ENCODE data around the gene BOK. TPM values are rescaled to one million over a fixed set of nuclear protein-coding genes. Genes with fewer than 3 reads are reported as not detected.

The BOK gene
- total and polyA plus RNA-seq, 2 of the 13 experiments (the other 11 are each of a cell fraction or from before 2014, with no cell fraction given) = 35.5 to 39.2 TPM

- peak; percentile 53; the same call in 1 of the 2 replicates for TF ChIP-seq NFYC (CRISPR knock-in tag; IDR thresholded peaks at IDR 0.05)
- peak; percentile 89; the same call in 1 of the 2 replicates for TF ChIP-seq ZNF792 (CRISPR knock-in tag; IDR thresholded peaks at IDR 0.05)
- TF ChIP-seq GABPB1 (CRISPR knock-in tag; IDR thresholded peaks at IDR 0.05) = peak; percentile 92
- TF ChIP-seq TBP (CRISPR knock-in tag; IDR thresholded peaks at IDR 0.05) = no peak
- TF ChIP-seq FOXK2 (IDR thresholded peaks at IDR 0.05) = no peak
- TF ChIP-seq, protein P1, sequence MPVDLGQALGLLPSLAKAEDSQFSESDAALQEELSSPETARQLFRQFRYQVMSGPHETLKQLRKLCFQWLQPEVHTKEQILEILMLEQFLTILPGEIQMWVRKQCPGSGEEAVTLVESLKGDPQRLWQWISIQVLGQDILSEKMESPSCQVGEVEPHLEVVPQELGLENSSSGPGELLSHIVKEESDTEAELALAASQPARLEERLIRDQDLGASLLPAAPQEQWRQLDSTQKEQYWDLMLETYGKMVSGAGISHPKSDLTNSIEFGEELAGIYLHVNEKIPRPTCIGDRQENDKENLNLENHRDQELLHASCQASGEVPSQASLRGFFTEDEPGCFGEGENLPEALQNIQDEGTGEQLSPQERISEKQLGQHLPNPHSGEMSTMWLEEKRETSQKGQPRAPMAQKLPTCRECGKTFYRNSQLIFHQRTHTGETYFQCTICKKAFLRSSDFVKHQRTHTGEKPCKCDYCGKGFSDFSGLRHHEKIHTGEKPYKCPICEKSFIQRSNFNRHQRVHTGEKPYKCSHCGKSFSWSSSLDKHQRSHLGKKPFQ (CRISPR knock-in tag; IDR thresholded peaks at IDR 0.05; ENCODE audit: insufficient replicate concordance) = peak; percentile 75
- TF ChIP-seq ZNF501 (CRISPR knock-in tag; IDR thresholded peaks at IDR 0.05) = peak; percentile 74; the same call in 1 of the 2 replicates
- TF ChIP-seq MBD4 (IDR thresholded peaks at IDR 0.05; ENCODE audit: borderline replicate concordance, low read length) = no peak
- no peak for TF ChIP-seq EHMT2 (IDR thresholded peaks at IDR 0.05; ENCODE audit: borderline replicate concordance, low read depth, low read length)
- TF ChIP-seq ZNF737 (CRISPR knock-in tag; IDR thresholded peaks at IDR 0.05; ENCODE audit: borderline replicate concordance) = no peak
- TF ChIP-seq, protein P2, sequence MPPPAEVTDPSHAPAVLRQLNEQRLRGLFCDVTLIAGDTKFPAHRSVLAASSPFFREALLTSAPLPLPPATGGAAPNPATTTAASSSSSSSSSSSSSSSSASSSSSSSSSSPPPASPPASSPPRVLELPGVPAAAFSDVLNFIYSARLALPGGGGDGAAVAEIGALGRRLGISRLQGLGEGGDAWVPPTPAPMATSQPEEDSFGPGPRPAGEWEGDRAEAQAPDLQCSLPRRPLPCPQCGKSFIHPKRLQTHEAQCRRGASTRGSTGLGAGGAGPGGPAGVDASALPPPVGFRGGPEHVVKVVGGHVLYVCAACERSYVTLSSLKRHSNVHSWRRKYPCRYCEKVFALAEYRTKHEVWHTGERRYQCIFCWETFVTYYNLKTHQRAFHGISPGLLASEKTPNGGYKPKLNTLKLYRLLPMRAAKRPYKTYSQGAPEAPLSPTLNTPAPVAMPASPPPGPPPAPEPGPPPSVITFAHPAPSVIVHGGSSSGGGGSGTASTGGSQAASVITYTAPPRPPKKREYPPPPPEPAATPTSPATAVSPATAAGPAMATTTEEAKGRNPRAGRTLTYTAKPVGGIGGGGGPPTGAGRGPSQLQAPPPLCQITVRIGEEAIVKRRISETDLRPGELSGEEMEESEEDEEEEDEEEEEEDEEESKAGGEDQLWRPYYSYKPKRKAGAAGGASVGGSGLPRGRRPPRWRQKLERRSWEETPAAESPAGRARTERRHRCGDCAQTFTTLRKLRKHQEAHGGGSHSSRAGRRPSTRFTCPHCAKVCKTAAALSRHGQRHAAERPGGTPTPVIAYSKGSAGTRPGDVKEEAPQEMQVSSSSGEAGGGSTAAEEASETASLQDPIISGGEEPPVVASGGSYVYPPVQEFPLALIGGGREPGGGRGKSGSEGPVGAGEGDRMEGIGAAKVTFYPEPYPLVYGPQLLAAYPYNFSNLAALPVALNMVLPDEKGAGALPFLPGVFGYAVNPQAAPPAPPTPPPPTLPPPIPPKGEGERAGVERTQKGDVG (CRISPR knock-in tag; IDR thresholded peaks at IDR 0.05; ENCODE audit: borderline replicate concordance) = no peak
- no peak for TF ChIP-seq ONECUT2 (CRISPR knock-in tag; IDR thresholded peaks at IDR 0.05)
- TF ChIP-seq, protein P3, sequence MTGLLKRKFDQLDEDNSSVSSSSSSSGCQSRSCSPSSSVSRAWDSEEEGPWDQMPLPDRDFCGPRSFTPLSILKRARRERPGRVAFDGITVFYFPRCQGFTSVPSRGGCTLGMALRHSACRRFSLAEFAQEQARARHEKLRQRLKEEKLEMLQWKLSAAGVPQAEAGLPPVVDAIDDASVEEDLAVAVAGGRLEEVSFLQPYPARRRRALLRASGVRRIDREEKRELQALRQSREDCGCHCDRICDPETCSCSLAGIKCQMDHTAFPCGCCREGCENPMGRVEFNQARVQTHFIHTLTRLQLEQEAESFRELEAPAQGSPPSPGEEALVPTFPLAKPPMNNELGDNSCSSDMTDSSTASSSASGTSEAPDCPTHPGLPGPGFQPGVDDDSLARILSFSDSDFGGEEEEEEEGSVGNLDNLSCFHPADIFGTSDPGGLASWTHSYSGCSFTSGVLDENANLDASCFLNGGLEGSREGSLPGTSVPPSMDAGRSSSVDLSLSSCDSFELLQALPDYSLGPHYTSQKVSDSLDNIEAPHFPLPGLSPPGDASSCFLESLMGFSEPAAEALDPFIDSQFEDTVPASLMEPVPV (CRISPR knock-in tag; IDR thresholded peaks at IDR 0.05) = peak; percentile 60
- no peak for TF ChIP-seq ZNF136 (CRISPR knock-in tag; IDR thresholded peaks at IDR 0.05; ENCODE audit: low read depth)
- TF ChIP-seq MXI1 (IDR thresholded peaks at IDR 0.05; ENCODE audit: borderline replicate concordance, low read depth, low read length) = peak; percentile 96; the same call in 2 of the 3 replicates
- peak; percentile 26 for TF ChIP-seq ZNF33B (CRISPR knock-in tag; IDR thresholded peaks at IDR 0.05)
- no peak for TF ChIP-seq ZNF510 (CRISPR knock-in tag; IDR thresholded peaks at IDR 0.05; ENCODE audit: low read depth)
- 0 out of 2 replicates have a peak, but pooled peaks have one; percentile 72 for TF ChIP-seq PRMT3 (CRISPR knock-in tag; IDR thresholded peaks at IDR 0.05; ENCODE audit: borderline replicate concordance, low read depth)
- TF ChIP-seq, protein P4, sequence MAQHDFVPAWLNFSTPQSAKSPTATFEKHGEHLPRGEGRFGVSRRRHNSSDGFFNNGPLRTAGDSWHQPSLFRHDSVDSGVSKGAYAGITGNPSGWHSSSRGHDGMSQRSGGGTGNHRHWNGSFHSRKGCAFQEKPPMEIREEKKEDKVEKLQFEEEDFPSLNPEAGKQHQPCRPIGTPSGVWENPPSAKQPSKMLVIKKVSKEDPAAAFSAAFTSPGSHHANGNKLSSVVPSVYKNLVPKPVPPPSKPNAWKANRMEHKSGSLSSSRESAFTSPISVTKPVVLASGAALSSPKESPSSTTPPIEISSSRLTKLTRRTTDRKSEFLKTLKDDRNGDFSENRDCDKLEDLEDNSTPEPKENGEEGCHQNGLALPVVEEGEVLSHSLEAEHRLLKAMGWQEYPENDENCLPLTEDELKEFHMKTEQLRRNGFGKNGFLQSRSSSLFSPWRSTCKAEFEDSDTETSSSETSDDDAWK (CRISPR knock-in tag; IDR thresholded peaks at IDR 0.05) = no peak
- TF ChIP-seq ZNF83 (CRISPR knock-in tag; IDR thresholded peaks at IDR 0.05; ENCODE audit: borderline replicate concordance) = no peak; the same call in 1 of the 2 replicates
- no peak for TF ChIP-seq MED8 (CRISPR knock-in tag; IDR thresholded peaks at IDR 0.05; ENCODE audit: insufficient replicate concordance)
Observed at GRCh38 chr2:241609859-241610793, 51.6 kb downstream of the BOK start (continued).
